ENCODE data around the gene NCKIPSD. TPM values are rescaled to one million over a fixed set of nuclear protein-coding genes. Genes with fewer than 3 reads are reported as not detected.
"Not testable (repeated sequence)": the region's sequence is repeated elsewhere in the genome, so short reads cannot be mapped to it uniquely, and the experiment has no call there.

Gene NCKIPSD
- total and polyA plus RNA-seq, 2 donors (not counting 3 experiments of a cell fraction or from before 2014, with no cell fraction given), result 12.8 to 19.1 TPM

- intact Hi-C loops (cut with micrococcal nuclease) (no loop called here), dilution Hi-C loops (cut with MboI; ENCODE audit: extremely low pct_ligation_motif_present, low sequenced_read_pairs) (no loop called here)
- Histone ChIP-seq H3K9me1 (replicated peaks; ENCODE audit: control insufficient read depth, extremely low read depth, insufficient read depth, low read length) (no peaks in the 10 kb centered on the region), H3K79me2 (ENCODE audit: control insufficient read depth, insufficient read depth, low read length) (no peaks in the 10 kb centered on the region), H2AFZ (ENCODE audit: low read depth, low read length) (no peak overlapping the region), H3K9ac (replicated peaks; ENCODE audit: extremely low read depth, insufficient read depth, low read length) (no peak overlapping the region), H3K4me2 (ENCODE audit: insufficient read depth, low read length) (no peak overlapping the region), H3K27ac (ENCODE audit: insufficient read depth, low read depth, low read length) (no peak overlapping the region), H3K36me3 (ENCODE audit: control insufficient read depth in 2 of 2, extremely low read depth in 1 of 2, insufficient read depth in 2 of 2, low read length in 2 of 2) (no peaks in the 10 kb centered on the region), H4K20me1 (replicated peaks; ENCODE audit: control insufficient read depth, extremely low read depth, insufficient read depth, low read length) (no peaks in the 10 kb centered on the region), H3K4me1 (ENCODE audit: control insufficient read depth, extremely low read depth, insufficient read depth, low read length) (no peaks in the 10 kb centered on the region), H3K9me3 (replicated peaks; ENCODE audit: control insufficient read depth, insufficient read depth, low read length) (no peaks in the 10 kb centered on the region), H3K27me3 (ENCODE audit: control insufficient read depth in 2 of 2, insufficient read depth in 2 of 2, low read length in 2 of 2) (peaks cover 5 to 6% of the 10 kb centered on the region in 2 experiments), H3K4me3 (replicated peaks in 1 of 3; ENCODE audit: insufficient read depth in 1 of 3, low read depth in 1 of 3, low read length in 3 of 3) (no peak overlapping the region)
- POLR2A ChIA-PET, result no interaction called here
- FAIRE-seq, result no peak
- DNase-seq (ENCODE audit: low read depth, low spot score), result no peak
- TF ChIP-seq MAX (IDR thresholded peaks at IDR 0.05; ENCODE audit: insufficient read depth, insufficient read length), result no peak
- TF ChIP-seq POLR2AphosphoS5 (IDR thresholded peaks at IDR 0.05; ENCODE audit: insufficient read depth, low read depth, low read length), result no peak
- TF ChIP-seq CTCF (IDR thresholded peaks at IDR 0.05; ENCODE audit: extremely low read depth in 1 of 2, insufficient read depth in 1 of 2, low read depth in 1 of 2, low read length in 2 of 2), result no peak
- TF ChIP-seq EZH2 (IDR thresholded peaks at IDR 0.05; ENCODE audit: borderline replicate concordance, low read depth, low read length, severe bottlenecking), result no peak
- no peak for TF ChIP-seq FOS (IDR thresholded peaks at IDR 0.05; ENCODE audit: borderline replicate concordance, insufficient read depth, low read length)
- no peak for TF ChIP-seq MYC (IDR thresholded peaks at IDR 0.05; ENCODE audit: low read depth, low read length)
- TF ChIP-seq GATA2 (IDR thresholded peaks at IDR 0.05; ENCODE audit: insufficient read depth, insufficient read length, low read depth, low read length), result no peak
- no peak for TF ChIP-seq JUN (IDR thresholded peaks at IDR 0.05; ENCODE audit: borderline replicate concordance, insufficient read depth, insufficient read length, low read depth)
- no peak for TF ChIP-seq POLR2A (IDR thresholded peaks at IDR 0.05; ENCODE audit: low read depth, low read length)
- CTCF ChIA-PET, result interaction anchor here (1.5 to 2.2 kb wide), 2 partner anchors 10 to 13 kb away, joined by 4 to 13 read pairs; no protein-coding TSS in a partner anchor
- no TSS peak for BruUV-seq (replicated peaks)
Measured at GRCh38 chr3:48727511-48727910, 41.8 kb upstream of the NCKIPSD start.

GRCh38 chr3:48725185-48725855 is 39.6 kb upstream of the NCKIPSD start:
- H3K4me1 ChIP-seq (ENCODE audit: control insufficient read depth, extremely low read depth, insufficient read depth, low read length); BruUV-seq (replicated peaks); CTCF ChIA-PET; H3K36me3 ChIP-seq (ENCODE audit: control insufficient read depth in 2 of 2, extremely low read depth in 1 of 2, insufficient read depth in 2 of 2, low read length in 2 of 2); H3K9ac ChIP-seq (replicated peaks; ENCODE audit: extremely low read depth, insufficient read depth, low read length); H3K27me3 ChIP-seq (ENCODE audit: control insufficient read depth in 2 of 2, insufficient read depth in 2 of 2, low read length in 2 of 2); dilution Hi-C loops (cut with MboI; ENCODE audit: extremely low pct_ligation_motif_present, low sequenced_read_pairs); H3K27ac ChIP-seq (ENCODE audit: insufficient read depth, low read depth, low read length); H2AFZ ChIP-seq (ENCODE audit: low read depth, low read length); H3K79me2 ChIP-seq (ENCODE audit: control insufficient read depth, insufficient read depth, low read length); H3K9me3 ChIP-seq (replicated peaks; ENCODE audit: control insufficient read depth, insufficient read depth, low read length); DNase-seq (ENCODE audit: low read depth, low spot score); H3K4me3 ChIP-seq (replicated peaks in 1 of 3; ENCODE audit: insufficient read depth in 1 of 3, low read depth in 1 of 3, low read length in 3 of 3); intact Hi-C loops (cut with micrococcal nuclease); H3K4me2 ChIP-seq (ENCODE audit: insufficient read depth, low read length); H4K20me1 ChIP-seq (replicated peaks; ENCODE audit: control insufficient read depth, extremely low read depth, insufficient read depth, low read length); H3K9me1 ChIP-seq (replicated peaks; ENCODE audit: control insufficient read depth, extremely low read depth, insufficient read depth, low read length); POLR2A ChIA-PET; FAIRE-seq: not testable (repeated sequence)

Data from endothelial cell of umbilical vein (primary cell).